ENCODE results near the gene PTGR3. TPM values are rescaled to one million over a fixed set of nuclear protein-coding genes. Genes with fewer than 3 reads are reported as not detected.

PTGR3 gene
- total RNA-seq, 1 experiment from 2014 or later = 17.9 TPM

Other genes with a start within 250 kb of the PTGR3 start
- gene TSHZ1, start 1.7 kb upstream of the PTGR3 start, total RNA-seq (2014; rRNA removed; shearing (Covaris generic)) = 5.1 and 6.3 TPM in 2 replicates
- gene SMIM21, start 218.6 kb upstream of the PTGR3 start, total RNA-seq (2014; rRNA removed; shearing (Covaris generic)) = not detected in 2 replicates

Data from NCI-H460 (cell line).